Astrocyte of the cerebellum (primary cell): Measurements from ENCODE around the gene CPSF3.
"Not testable (repeated sequence)": the region's sequence is repeated elsewhere in the genome, so short reads cannot be mapped to it uniquely, and the experiment has no call there.

ENCODE experiments used
- DNase-seq: peaks from one replicate; pipeline ENCODE4 v3.0.0-alpha.2; 2011; ENCODE audit warnings: low read depth
- H3K4me3 ChIP-seq: 2 replicates; pipeline ENCODE4 v1.5.1; 2011; ENCODE audit warnings: mild to moderate bottlenecking, low read depth, low read length, moderate library complexity
- in situ Hi-C: cut with HindIII; loops from 2 replicates; pipeline ENCODE4 v1.10.0; 2017; ENCODE audit warnings: low sequenced_read_pairs
- TF ChIP-seq, protein P1 (sequence below): IDR thresholded peaks from 2 replicates; pipeline ENCODE4 v1.5.1; 2012; ENCODE audit warnings: low read length, low read depth, moderate library complexity, mild to moderate bottlenecking; ENCODE audit errors: missing control alignments

Gene CPSF3

DNA sequence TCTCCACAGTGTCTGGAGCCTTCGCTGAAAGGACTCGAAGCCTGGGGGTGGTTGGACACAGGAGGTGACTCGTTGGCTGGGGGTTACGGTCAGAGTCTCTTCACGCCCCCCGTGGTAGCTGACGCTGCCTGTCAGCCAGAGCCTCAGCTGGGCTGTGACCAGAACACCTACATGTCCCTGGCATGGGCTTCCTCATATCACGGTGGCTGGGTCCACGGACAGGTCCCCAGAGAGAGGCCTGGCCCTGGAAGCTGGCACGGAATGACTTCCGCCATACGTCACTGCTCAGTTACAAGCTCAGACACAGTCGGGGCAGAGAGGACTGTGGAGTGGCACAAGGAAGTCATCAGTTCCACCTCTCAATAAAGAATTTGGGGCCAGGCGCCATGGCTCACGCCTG lies 28.6 kb upstream of the CPSF3 start:
- in situ Hi-C loops, result no loop called here
- no peak overlapping the region for H3K4me3 ChIP-seq
- TF ChIP-seq, protein P1, sequence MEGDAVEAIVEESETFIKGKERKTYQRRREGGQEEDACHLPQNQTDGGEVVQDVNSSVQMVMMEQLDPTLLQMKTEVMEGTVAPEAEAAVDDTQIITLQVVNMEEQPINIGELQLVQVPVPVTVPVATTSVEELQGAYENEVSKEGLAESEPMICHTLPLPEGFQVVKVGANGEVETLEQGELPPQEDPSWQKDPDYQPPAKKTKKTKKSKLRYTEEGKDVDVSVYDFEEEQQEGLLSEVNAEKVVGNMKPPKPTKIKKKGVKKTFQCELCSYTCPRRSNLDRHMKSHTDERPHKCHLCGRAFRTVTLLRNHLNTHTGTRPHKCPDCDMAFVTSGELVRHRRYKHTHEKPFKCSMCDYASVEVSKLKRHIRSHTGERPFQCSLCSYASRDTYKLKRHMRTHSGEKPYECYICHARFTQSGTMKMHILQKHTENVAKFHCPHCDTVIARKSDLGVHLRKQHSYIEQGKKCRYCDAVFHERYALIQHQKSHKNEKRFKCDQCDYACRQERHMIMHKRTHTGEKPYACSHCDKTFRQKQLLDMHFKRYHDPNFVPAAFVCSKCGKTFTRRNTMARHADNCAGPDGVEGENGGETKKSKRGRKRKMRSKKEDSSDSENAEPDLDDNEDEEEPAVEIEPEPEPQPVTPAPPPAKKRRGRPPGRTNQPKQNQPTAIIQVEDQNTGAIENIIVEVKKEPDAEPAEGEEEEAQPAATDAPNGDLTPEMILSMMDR, result no peak

DNA sequence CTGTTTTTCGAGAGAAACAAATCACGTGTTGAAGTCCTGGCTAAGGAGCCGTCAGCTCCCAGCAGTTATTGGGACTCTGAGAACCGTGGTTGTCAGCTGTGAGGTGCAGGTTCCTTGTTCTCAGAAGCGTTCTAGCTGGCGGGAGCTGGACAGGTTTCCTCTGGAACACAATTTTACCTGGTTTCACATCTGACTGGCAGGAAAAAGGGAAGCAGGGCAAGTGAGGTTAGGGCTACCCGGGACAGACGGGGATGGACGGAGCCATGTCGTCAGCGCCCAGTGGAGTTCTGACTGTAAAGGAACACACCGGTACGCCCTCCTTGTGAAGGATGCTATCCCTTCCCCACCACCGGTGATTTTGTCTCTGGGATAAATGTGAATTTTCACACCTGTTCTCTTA lies 26.3 kb upstream of the CPSF3 start:
- no peak for DNase-seq
- TF ChIP-seq, protein P1, result no peak
- H3K4me3 ChIP-seq, result no peak overlapping the region
- in situ Hi-C loops, result no loop called here

More for the DNA sequence above, 28.6 kb upstream of the CPSF3 start:
- no peak for DNase-seq

DNA sequence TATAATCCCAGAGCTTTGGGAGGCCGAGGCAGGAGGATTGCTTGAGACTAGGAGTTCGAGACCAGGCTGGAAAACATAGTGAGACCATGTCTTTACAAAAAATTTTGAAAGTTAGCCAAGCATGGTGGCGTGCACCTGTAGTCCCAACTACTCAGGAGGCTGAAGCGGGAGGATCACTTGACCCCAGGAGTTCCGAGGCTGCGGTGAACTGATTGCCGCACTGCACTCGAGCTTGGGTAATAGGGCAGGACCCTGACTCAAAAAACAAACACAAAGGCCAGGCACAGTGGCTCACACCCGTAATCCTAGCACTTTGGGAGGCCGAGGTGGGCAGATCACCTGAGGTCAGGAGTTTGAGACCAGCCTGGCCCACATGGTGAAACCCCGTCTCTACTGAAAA lies 25.2 kb upstream of the CPSF3 start:
- DNase-seq, H3K4me3 ChIP-seq, in situ Hi-C loops: not testable (repeated sequence)

DNA sequence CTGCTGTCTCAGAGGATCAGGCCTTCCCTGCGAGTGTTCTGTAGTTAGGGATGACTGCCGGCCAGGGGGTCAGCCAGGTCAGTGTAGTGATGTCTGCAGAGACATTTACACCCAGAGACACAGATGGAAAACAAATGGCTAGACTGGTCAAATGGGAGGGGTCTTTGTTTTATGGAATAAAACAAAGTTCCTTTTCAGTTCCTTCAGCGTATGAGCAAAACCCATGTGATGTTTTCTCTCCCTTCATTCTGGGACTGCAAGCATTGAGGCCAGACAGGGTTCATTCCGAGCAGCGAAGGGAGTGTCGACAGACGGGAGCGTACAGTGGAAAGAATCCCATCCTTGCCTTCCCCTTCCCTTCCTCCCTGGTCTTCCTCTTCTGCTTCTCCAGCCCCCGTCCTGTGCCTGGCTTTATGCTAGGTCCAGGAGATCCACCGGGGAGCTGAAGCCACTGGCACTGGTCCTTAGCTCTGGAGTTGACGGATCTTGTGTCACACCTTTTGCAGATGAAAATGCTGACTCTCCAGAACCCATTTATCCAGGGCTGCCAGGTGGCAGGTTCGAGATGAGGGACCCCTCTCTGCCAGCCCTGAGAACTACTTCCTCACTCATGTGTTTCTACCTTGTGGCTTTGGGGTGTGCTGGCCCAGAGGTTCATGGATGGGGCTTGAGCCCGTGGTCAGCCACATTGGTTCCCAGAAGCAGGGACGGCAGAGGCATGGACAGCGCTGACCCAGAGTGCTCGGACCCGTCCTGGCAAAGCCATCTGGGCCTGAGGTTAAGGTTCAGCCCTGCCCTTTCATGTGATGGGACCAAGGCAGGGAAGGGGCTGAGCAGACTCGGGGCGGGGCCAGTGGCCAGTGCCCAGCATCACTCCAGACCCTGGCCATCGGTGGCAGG lies 24.3 kb upstream of the CPSF3 start:
- in situ Hi-C loops, result no loop called here
- no peak overlapping the region for H3K4me3 ChIP-seq
- TF ChIP-seq, protein P1, result no peak
- DNase-seq, result no peak

DNA sequence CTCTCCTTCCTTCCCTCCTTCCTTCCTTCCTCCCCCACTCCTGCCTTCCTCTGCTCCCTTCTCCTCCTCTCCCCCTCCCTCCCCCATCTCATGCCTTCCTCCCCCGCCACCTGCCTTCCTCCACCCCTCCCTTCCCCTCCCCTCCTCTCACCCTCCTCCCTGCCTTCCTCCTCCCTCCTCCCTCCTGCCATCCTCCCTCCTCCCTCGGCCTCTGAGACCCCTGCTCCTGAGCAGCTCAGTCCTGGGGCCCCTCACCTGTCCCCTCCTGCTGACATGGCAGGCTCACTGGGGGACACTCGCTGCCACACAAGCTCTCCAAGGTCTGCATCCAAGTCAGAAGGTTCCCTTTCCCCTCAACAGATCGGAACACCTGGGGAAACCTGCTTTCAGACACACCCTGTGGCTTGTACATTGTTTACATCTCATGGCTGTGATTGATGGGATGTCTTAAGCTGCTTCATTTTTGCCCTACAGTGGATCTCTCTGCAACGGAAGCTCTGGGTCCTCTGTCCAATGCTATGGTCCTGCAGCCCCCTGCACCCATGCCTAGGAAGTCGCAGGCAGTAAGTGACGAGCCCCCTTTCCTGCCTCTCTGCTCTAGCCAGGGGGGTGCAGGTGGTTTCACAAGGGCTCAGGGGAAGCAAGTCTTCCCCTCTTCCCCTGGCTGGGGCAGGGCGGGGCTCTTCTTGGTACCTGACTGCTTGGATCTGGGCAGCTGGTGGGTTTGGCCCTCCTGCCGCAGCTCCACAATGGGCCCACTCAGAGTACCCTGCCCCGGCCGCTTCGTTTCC lies 23.0 kb upstream of the CPSF3 start:
- no peak for DNase-seq
- TF ChIP-seq, protein P1, result no peak
- no peak overlapping the region for H3K4me3 ChIP-seq
- in situ Hi-C loops, result no loop called here

DNA sequence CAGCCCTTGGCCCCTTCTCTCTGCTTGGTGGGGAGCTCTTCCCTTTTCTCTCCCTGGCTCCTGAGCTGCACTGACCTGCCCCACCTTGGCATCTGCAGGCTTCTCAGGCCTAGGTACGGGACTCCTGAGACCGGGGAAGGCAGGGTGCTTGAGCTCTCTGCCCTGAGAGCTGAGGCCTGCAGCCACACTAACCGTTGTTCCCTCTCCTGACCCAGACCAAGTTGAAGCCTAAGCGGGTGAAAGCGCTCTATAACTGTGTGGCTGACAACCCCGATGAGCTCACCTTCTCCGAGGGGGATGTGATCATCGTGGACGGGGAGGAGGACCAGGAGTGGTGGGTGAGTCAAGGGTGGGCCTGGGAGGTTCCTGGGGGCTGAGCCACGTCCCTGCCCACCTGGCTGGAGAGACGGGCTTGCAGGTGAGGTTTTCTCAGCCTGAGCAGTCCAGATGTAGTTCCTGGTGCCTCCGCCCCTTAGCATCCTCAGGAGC lies 22.4 kb upstream of the CPSF3 start:
- in situ Hi-C loops, result no loop called here
- TF ChIP-seq, protein P1, result no peak
- DNase-seq, result no peak
- no peak overlapping the region for H3K4me3 ChIP-seq
